HG02943 (cell line): ENCODE results near the gene PRKG2.
"Not testable (repeated sequence)": the region's sequence is repeated elsewhere in the genome, so short reads cannot be mapped to it uniquely, and the experiment has no call there.

ENCODE experiments used
- ATAC-seq: cut with Tn5 transposase; IDR thresholded peaks from one replicate; pipeline ENCODE4 v1.9.1; 2021; ENCODE audit warnings: mild to moderate bottlenecking, low read depth, moderate library complexity; ENCODE audit not compliant: unreplicated experiment

Gene PRKG2

GRCh38 chr4:81164623-81165416 is 50.2 kb downstream of the PRKG2 start:
- no peak for ATAC-seq

- ATAC-seq, result no peak
Measured at GRCh38 chr4:81164126-81164525, 50.9 kb downstream of the PRKG2 start.

- no peak for ATAC-seq
Measured at GRCh38 chr4:81162752-81163458, 52.1 kb downstream of the PRKG2 start.

GRCh38 chr4:81153714-81154323 is 61.2 kb downstream of the PRKG2 start:
- ATAC-seq, result not testable (repeated sequence)

GRCh38 chr4:81152839-81153713 is 61.9 kb downstream of the PRKG2 start:
- no peak for ATAC-seq

GRCh38 chr4:81149976-81150375 is 65.0 kb downstream of the PRKG2 start:
- no peak for ATAC-seq

- ATAC-seq, result no peak
Measured at GRCh38 chr4:81148576-81148975, 66.4 kb downstream of the PRKG2 start.

GRCh38 chr4:81146466-81146865 is 68.6 kb downstream of the PRKG2 start:
- ATAC-seq, result no peak

- ATAC-seq, result no peak
Measured at GRCh38 chr4:81143183-81143582, 71.8 kb downstream of the PRKG2 start.

GRCh38 chr4:81142744-81143143 is 72.3 kb downstream of the PRKG2 start:
- no peak for ATAC-seq

GRCh38 chr4:81137894-81138293 is 77.1 kb downstream of the PRKG2 start:
- ATAC-seq, result no peak

- no peak for ATAC-seq
Measured at GRCh38 chr4:81137446-81137845, 77.6 kb downstream of the PRKG2 start.

- no peak for ATAC-seq
Measured at GRCh38 chr4:81136161-81136905, 78.7 kb downstream of the PRKG2 start.

- no peak for ATAC-seq
Measured at GRCh38 chr4:81135501-81135900, 79.5 kb downstream of the PRKG2 start.

GRCh38 chr4:81131563-81131962 is 83.5 kb downstream of the PRKG2 start:
- no peak for ATAC-seq

GRCh38 chr4:81131066-81131465 is 84.0 kb downstream of the PRKG2 start:
- no peak for ATAC-seq

- ATAC-seq, result no peak
Measured at GRCh38 chr4:81130569-81130968, 84.5 kb downstream of the PRKG2 start.

GRCh38 chr4:81120055-81120454 is 95.0 kb downstream of the PRKG2 start:
- ATAC-seq, result no peak

- no peak for ATAC-seq
Measured at GRCh38 chr4:81118086-81118485, 96.9 kb downstream of the PRKG2 start.

- no peak for ATAC-seq
Measured at GRCh38 chr4:81116566-81116965, 98.5 kb downstream of the PRKG2 start.
